D721Med (cell line): ENCODE measurements around the gene OAS2.

Source experiments
- DNase-seq: peaks from one replicate; pipeline ENCODE4 v3.0.0; 2011; ENCODE audit warnings: low spot score; ENCODE audit not compliant: insufficient read length
- FAIRE-seq: peaks from 2 replicates; lab custom pipeline; 2011; peaks lifted over from hg19 to GRCh38; lab: Jason Lieb, UNC
- CTCF ChIP-seq: IDR thresholded peaks from 2 replicates; pipeline ENCODE4 v1.5.1; 2012; ENCODE audit warnings: mild to moderate bottlenecking, control low read depth; ENCODE audit not compliant: insufficient read depth; ENCODE audit errors: missing control alignments

The OAS2 gene

GRCh38 chr12:113051759-113052158 lies 73.4 kb downstream of the OAS2 start:
- DNase-seq: no peak
- TF ChIP-seq CTCF: no peak
- FAIRE-seq: no peak

- FAIRE-seq (no peak), DNase-seq (no peak)
- no peak for TF ChIP-seq CTCF
These were observed 74.0 kb downstream of the OAS2 start for GRCh38 chr12:113052326-113052725.

GRCh38 chr12:113054948-113055486 lies 76.7 kb downstream of the OAS2 start:
- FAIRE-seq (no peak), DNase-seq (no peak)
- no peak for TF ChIP-seq CTCF

- DNase-seq (no peak), FAIRE-seq (no peak)
- no peak for TF ChIP-seq CTCF
These were observed 77.5 kb downstream of the OAS2 start for GRCh38 chr12:113055594-113056380.

GRCh38 chr12:113056381-113056630 lies 78.0 kb downstream of the OAS2 start:
- FAIRE-seq: no peak
- no peak for TF ChIP-seq CTCF
- no peak for DNase-seq

GRCh38 chr12:113056631-113057488 lies 78.5 kb downstream of the OAS2 start, which contains the start of gene DTX1:
TSS of gene DTX1 (plus strand) at chr12:113056730. CDS start at chr12:113058193, 1,463 bp downstream.
- FAIRE-seq (no peak), DNase-seq (peak; percentile 70)
- TF ChIP-seq CTCF: no peak
